Measurements from ENCODE around the gene TBCEL.

DNA sequence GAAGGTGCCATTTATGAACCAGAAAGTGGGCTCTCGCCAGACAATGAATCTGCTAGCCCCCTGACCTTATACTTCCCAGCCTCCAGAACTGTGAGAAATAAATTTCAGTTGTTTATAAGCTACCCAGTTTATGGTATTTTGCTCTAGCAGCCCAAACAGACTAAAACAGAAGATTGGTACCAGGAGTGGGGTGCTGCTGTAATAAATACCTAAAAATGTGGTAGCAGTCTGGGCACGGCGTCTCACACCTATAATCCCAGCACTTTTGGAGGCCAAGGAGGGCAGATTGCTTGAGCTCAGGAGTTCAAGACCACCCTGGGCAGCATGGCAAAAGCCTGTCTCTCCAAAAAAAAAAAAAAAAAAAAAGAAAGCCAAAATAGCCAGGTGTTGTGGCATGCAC, 98.4 kb downstream of the TBCEL start:
- TF ChIP-seq, protein P1, sequence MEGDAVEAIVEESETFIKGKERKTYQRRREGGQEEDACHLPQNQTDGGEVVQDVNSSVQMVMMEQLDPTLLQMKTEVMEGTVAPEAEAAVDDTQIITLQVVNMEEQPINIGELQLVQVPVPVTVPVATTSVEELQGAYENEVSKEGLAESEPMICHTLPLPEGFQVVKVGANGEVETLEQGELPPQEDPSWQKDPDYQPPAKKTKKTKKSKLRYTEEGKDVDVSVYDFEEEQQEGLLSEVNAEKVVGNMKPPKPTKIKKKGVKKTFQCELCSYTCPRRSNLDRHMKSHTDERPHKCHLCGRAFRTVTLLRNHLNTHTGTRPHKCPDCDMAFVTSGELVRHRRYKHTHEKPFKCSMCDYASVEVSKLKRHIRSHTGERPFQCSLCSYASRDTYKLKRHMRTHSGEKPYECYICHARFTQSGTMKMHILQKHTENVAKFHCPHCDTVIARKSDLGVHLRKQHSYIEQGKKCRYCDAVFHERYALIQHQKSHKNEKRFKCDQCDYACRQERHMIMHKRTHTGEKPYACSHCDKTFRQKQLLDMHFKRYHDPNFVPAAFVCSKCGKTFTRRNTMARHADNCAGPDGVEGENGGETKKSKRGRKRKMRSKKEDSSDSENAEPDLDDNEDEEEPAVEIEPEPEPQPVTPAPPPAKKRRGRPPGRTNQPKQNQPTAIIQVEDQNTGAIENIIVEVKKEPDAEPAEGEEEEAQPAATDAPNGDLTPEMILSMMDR (IDR thresholded peaks at IDR 0.05 in 2 of 3, conservative IDR thresholded peaks at IDR 0.05 in 1 of 3; ENCODE audit: borderline replicate concordance in 1 of 3, insufficient read depth in 1 of 3, low read depth in 2 of 3, low read length in 2 of 3), result no peak
- TF ChIP-seq EZH2phosphoT487 (IDR thresholded peaks at IDR 0.05; ENCODE audit: borderline replicate concordance) (no peak), SP1 (IDR thresholded peaks at IDR 0.05; ENCODE audit: low read depth) (no peak), POLR2AphosphoS5 (IDR thresholded peaks at IDR 0.05; ENCODE audit: low read depth, low read length) (no peak), EZH2 (IDR thresholded peaks at IDR 0.05) (no peak), ZNF274 (IDR thresholded peaks at IDR 0.05; ENCODE audit: low read depth, low read length) (no peak), POLR2A (IDR thresholded peaks at IDR 0.05; ENCODE audit: borderline replicate concordance, extremely low read depth, insufficient read depth, insufficient read length) (no peak), RAD21 (IDR thresholded peaks at IDR 0.05; ENCODE audit: low read depth) (no peak), SRF (IDR thresholded peaks at IDR 0.05; ENCODE audit: low read depth) (no peak), CEBPB (IDR thresholded peaks at IDR 0.05; ENCODE audit: low read depth) (no peak), TCF7L2 (IDR thresholded peaks at IDR 0.05; ENCODE audit: borderline replicate concordance, extremely low read depth, insufficient read depth, insufficient read length) (no peak), EGR1 (IDR thresholded peaks at IDR 0.05; ENCODE audit: low read depth) (no peak)
- TF ChIP-seq, protein P2, sequence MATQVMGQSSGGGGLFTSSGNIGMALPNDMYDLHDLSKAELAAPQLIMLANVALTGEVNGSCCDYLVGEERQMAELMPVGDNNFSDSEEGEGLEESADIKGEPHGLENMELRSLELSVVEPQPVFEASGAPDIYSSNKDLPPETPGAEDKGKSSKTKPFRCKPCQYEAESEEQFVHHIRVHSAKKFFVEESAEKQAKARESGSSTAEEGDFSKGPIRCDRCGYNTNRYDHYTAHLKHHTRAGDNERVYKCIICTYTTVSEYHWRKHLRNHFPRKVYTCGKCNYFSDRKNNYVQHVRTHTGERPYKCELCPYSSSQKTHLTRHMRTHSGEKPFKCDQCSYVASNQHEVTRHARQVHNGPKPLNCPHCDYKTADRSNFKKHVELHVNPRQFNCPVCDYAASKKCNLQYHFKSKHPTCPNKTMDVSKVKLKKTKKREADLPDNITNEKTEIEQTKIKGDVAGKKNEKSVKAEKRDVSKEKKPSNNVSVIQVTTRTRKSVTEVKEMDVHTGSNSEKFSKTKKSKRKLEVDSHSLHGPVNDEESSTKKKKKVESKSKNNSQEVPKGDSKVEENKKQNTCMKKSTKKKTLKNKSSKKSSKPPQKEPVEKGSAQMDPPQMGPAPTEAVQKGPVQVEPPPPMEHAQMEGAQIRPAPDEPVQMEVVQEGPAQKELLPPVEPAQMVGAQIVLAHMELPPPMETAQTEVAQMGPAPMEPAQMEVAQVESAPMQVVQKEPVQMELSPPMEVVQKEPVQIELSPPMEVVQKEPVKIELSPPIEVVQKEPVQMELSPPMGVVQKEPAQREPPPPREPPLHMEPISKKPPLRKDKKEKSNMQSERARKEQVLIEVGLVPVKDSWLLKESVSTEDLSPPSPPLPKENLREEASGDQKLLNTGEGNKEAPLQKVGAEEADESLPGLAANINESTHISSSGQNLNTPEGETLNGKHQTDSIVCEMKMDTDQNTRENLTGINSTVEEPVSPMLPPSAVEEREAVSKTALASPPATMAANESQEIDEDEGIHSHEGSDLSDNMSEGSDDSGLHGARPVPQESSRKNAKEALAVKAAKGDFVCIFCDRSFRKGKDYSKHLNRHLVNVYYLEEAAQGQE (IDR thresholded peaks at IDR 0.05; ENCODE audit: low read depth), result no peak
- TF ChIP-seq, protein P3, sequence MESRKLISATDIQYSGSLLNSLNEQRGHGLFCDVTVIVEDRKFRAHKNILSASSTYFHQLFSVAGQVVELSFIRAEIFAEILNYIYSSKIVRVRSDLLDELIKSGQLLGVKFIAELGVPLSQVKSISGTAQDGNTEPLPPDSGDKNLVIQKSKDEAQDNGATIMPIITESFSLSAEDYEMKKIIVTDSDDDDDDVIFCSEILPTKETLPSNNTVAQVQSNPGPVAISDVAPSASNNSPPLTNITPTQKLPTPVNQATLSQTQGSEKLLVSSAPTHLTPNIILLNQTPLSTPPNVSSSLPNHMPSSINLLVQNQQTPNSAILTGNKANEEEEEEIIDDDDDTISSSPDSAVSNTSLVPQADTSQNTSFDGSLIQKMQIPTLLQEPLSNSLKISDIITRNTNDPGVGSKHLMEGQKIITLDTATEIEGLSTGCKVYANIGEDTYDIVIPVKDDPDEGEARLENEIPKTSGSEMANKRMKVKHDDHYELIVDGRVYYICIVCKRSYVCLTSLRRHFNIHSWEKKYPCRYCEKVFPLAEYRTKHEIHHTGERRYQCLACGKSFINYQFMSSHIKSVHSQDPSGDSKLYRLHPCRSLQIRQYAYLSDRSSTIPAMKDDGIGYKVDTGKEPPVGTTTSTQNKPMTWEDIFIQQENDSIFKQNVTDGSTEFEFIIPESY (IDR thresholded peaks at IDR 0.05; ENCODE audit: extremely low read depth, insufficient replicate concordance, low read length), result no peak
